C4-2B (cell line): ENCODE results near the gene APRT.

Source experiments
- CTCF ChIP-seq: fragments of 450-650 bp; conservative IDR thresholded peaks from 2 replicates; pipeline ENCODE4 v1.5.1; 2017; ENCODE audit warnings: mild to moderate bottlenecking
- ZFX ChIP-seq: fragments of 450-650 bp; IDR thresholded peaks from 2 replicates; pipeline ENCODE4 v1.6.1; 2017

DNA sequence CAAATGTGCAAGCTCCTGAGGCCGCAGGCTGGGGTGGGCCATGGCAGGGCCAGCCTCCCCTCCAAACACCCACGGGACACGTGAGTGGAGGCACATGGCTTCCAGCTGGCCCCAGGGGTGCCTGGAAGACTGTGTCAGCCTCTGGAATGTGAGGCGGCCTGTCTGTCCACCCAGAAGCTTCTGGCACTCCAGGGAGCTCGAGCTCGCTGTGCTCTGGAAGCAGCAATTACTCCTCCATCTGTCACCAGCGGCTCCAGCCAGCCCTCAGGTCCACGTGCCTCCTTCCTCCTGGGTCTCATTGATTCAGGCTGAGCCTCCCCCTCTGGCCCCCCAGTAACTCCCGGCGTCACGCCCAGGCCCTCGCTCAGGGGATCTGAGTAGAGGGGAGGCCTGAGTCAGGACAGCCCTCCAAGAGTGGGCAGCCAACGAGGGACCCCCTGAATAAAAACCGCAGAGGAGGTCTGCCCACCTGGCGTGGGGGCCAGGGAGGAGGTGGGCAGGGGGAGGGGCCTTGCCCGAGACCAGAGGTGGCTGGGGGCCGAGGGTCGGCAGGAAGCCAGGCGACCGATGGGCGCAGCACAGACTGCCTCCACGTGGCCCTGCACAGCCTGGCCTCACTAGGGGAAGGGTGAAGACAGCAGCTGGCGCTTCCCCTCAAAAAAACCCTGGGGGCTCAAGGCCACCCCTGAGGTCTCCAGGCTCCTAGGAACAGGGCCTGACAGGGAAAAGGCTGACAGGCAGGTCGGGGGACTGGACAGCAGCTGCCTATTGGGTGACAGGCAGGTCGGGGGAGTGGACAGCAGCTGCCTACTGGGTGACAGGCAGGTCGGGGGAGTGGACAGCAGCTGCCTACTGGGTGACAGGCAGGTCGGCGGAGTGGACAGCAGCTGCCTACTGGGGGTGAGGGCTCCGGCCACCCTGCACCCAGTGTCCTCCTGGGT lies 38.6 kb downstream of the APRT start:
- TF ChIP-seq CTCF (no peak), ZFX (no peak)
